NT2/D1 (cell line): ENCODE data around the gene COL26A1.

Experiments
- SUZ12 ChIP-seq: IDR thresholded peaks from 2 replicates; pipeline ENCODE4 v1.6.1; 2011; ENCODE audit not compliant: insufficient read length, insufficient read depth; ENCODE audit errors: extremely low read depth
- YY1 ChIP-seq: IDR thresholded peaks from 2 replicates; pipeline ENCODE4 v1.6.1; 2011; ENCODE audit not compliant: insufficient read length, insufficient read depth
- ZNF274 ChIP-seq: IDR thresholded peaks from 2 replicates; pipeline ENCODE4 v1.6.1; 2011; ENCODE audit warnings: mild to moderate bottlenecking, low read depth, low read length

DNA sequence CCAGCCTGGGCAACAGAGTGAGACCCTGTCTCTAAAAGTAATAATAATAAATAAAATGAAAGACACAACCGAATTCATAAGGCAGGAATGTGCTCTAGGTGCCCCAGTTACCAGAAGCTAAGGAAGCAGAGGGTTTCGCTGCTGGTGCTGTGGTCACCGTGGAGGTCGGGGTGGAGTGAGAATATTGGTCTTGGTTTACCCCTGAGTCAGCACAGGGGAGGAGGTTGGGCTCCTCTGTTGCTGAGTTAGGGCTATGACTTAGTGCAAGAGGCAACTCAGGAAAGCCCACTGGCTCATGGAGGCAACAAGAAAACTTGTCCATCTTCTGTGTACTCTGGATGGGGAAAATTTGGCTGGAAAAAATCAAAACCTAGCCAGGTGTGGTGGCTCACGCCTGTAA, 149.3 kb downstream of the COL26A1 start:
- TF ChIP-seq ZNF274 (no peak), SUZ12 (no peak), YY1 (no peak)
